RPMI7951 (cell line): Measurements from ENCODE around the gene DAB1. TPM values are rescaled to one million over a fixed set of nuclear protein-coding genes. Genes with fewer than 3 reads are reported as not detected.

Experiments used
- DNase-seq: peaks from one replicate; pipeline ENCODE4 v3.0.0-alpha.2; 2012; ENCODE audit warnings: low read depth
- total RNA-seq: library from RNA; depleted of rRNA; stranded (reverse); fragments of >200 nt; shearing (Covaris generic); gene quantifications from 2 replicates; pipeline ENCODE4 v1.2.3, GENCODE V29; 2014; rRNA removed

Gene DAB1
- total RNA-seq = not detected in 2 replicates

DNA sequence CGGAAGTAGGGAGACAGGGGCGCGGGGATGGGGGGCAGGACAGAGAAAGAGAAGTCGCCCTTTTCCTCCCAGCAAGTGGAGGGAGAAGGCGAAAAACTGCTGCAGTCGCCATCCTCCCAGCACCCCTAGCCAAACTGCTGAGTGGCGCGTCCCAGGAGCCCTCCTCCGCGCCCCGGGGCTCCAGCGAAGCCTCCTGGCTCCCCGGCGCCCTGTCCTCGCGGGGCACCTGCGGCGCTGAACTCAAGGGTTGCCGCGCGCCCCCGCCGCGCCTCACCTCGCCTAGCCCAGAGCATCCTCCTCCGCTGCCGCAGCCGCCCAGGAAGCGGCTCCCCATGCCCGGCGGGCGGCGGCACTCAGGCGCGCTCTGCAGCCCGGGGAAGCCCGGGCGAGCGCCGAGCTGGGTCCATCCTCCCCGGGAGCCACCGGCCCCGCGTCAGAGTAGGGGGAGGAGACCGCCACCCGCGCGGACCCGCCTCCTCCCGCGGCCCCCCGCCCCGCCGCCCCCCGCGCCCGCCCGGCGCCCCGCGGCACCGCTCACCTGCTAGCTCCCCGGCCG is at the start of gene DAB1:
Gene DAB1, minus strand, starts transcription at position 405 of the 556 bp plus-strand sequence. CDS start 133,030 bp downstream, outside the sequence.
- no peak for DNase-seq

DNA sequence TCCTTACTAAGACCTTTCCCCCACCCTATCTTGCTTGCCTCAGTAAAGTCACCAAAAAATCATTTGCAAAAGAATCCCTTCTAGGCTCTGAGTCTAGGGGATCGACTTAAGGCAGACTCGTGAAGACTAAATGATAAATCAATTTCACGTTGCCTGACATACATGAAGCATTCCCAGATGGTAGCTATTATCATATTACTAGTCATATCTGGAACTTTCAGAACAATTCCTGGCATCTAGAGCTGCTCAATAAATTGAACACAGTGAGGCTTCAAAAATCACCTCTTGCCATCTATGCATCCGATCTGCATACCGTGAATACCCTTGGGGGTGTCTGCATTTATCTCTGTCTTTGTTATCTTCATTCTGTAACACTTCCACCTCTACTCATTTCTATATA is 49.6 kb upstream of the DAB1 start:
- no peak for DNase-seq

GRCh38 chr1:57471995-57472394 is 48.1 kb upstream of the DAB1 start:
- no peak for DNase-seq

DNA sequence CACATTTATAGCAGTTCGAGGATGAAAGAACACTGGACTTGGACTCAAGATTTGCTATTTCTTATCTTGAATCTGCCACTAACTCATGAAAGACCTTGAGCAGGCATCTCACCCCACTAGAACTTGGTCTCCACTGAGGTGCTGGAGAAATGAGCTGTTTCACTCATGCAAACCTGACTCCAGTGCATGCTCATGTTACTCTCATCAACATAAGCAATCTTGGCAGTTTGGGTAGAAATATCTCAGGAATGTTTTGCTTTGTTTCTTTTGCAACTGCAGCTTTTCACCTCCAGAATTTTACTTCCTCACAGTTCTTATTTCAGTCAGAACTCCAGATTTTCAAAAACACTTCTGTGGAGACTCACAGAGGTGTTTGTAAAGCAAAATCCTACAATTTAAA is 46.2 kb upstream of the DAB1 start:
- DNase-seq = no peak

DNA sequence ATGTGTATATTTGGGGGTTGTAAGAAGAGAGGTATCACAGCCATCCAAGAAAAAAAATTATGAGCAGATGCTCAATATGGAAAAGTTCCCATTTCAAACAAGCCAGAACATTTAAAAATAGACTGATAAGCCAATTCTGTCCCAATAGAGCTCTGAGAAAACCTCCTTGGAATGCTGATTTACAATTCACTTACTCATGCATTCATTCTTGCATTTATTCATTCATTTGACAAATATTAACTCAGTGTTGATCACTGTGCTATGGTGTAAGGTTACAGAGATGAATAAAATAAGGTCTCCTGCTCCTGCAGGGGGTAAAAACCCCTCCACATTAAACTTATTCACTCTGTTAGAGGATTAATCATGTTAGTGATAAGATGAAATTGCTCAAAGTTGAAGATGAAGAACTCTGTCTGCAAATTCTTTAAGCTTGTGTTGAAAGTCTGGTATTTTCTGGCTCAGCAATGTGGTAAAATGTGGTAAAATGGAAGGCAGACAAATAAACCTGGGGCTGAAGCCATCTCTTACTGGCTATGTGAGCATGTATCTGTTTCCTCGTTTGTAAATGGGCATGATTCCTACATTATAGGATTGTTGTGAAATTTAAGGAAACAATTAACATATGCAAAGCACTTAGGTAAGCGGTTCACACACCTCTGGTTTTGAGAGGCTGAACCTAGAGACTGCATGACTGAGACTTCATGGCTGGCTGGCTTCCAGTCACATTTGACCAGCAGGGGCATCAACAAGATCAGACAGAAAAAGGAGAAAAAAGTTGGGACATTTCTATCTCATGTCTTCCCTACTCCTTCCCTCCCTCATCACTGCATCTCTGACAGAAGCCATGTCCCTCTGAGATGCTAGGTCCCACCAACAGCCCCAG is 45.0 kb upstream of the DAB1 start:
- DNase-seq = no peak

DNA sequence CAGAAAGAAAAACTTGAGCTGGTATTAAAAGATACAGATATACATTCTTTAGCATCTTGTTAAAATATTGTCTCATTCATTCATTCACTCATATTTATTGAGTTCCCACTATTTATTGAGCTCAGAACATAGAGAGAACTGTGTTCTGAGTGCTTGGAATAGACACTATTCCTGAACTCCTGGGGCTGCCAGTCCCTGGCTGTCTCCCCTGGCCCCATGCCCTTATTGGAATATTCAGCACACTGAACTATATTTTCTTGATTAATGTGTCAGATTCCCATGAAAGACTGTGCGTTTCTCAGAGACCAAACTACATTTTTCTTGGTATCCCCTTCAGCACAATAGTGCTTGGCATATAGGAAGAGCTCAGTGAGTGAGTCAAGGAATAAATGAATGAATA is 44.0 kb upstream of the DAB1 start:
- DNase-seq = no peak

DNA sequence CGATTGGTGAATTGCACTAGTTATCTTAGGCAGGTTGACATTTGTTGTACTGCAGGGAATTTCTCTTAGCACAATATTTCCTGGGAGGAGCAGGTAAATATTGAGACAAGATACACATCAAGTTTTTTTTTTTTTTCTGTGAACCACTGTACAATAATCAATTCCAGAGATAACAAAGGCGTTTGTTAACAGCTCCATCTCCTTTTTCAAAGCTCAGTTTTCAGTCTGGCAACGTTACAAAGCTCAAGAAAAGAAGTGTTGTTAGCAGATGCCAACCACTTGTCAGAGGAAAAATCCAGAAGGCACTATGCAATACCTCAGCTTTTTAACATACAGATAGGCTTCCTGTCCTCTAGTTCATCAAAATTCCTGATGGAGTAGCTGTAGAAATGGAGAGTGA is 40.9 kb upstream of the DAB1 start:
- no peak for DNase-seq

GRCh38 chr1:57463343-57463742 is 39.5 kb upstream of the DAB1 start:
- no peak for DNase-seq

- DNase-seq = no peak
These were observed 37.5 kb upstream of the DAB1 start for GRCh38 chr1:57461405-57461804.

GRCh38 chr1:57451516-57451915 is 27.7 kb upstream of the DAB1 start:
- DNase-seq = no peak

GRCh38 chr1:57450981-57451380 is 27.1 kb upstream of the DAB1 start:
- DNase-seq = no peak

DNA sequence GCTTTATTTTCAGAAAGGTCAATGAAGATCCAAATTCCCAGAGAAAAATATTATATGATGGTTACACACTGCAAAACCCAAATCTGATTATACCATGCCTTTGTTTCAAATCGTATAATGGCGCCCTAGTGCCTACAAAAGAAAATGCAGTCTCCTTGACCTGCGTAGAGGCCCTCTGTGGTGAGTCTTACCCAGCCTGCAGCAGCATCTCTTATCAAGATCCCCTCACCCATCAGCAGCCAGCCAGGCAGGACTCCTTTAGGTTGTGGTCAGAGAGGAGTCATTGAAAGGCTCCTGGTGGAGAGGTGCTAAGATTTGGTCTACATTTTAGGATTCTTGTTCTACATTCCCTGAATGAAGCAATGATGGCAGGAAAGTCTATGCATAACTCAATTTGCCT is 23.7 kb upstream of the DAB1 start:
- DNase-seq = no peak

DNA sequence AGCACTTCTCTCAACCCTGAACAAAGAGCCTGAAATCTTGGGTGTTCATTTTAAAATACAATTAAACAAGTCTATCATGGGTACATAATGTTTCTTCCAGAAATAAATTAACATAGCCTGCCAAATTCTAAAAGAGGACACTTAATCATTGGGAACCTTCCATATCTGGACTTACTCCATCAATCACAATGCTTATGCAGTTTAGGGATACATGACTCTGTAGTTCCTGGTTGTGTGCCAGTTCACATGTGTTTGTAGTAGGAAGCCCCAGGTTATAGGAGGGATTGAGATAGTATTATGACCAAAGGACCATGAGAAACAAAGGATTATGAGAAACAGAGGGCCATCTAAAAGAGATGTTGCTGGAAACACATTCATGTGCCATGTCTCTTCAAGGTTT is 19.1 kb upstream of the DAB1 start:
- DNase-seq = no peak

- no peak for DNase-seq
These were observed 16.2 kb upstream of the DAB1 start for GRCh38 chr1:57440096-57440495.

DNA sequence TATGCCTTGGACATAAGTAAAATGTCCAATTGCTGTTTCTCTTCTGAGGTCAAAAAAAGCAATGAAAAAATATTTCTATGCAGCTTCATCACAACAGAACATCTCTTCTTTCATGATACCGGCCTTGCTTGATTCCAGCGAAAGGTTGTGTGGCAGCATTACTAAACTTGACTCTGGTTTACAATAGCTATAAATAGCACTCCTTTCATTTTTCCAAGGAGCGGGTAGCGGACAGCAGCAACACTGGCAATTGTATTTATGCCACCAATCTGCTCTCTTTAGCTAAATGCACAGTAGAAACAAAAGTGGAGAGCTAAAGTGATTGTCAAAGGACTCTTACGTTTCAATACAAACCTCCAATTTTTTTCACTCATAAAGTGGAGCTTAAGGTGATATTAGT is 7.5 kb upstream of the DAB1 start:
- DNase-seq = no peak

DNA sequence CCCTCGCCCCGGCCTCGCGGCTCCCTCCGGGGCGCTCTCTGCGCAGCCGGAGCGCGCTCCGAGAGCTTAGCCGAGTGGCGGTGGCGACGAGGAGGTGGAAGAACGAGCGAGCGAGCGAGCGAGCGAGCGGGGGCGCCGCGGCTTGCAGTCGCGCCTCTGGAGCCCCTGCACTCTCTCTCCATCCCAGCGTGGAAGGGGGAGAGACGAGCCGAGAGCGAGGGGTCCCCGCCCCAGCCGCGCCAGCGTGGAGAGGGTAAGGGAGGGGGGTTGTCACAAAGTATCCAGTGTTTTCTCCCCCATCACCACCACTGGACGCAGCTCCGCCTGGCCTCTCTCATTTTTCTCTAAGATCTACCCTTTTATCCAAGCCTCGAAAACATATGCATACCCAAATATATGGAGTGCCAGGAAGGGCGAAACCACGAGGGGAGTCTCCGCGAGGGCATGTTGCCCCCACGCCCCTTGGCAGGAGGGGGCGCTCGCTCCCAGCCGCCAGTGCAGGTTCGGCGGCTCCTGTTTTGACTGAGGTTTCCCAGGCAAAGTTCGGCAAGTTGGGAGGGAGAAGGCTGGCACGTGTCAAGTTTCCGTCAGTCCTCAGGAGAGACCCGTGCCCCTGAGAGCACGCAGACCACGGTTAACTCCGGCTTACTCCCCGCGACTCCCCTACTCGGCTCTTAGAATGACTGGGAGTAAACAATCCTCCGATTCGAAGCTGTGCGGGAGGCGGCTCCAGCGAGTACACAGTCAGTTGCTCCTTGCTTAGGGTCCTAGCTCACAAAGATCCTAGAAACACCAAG is 569 bp upstream of the DAB1 start:
- DNase-seq = no peak

GRCh38 chr1:57423135-57423655 is 665 bp downstream of the DAB1 start:
- no peak for DNase-seq

DNA sequence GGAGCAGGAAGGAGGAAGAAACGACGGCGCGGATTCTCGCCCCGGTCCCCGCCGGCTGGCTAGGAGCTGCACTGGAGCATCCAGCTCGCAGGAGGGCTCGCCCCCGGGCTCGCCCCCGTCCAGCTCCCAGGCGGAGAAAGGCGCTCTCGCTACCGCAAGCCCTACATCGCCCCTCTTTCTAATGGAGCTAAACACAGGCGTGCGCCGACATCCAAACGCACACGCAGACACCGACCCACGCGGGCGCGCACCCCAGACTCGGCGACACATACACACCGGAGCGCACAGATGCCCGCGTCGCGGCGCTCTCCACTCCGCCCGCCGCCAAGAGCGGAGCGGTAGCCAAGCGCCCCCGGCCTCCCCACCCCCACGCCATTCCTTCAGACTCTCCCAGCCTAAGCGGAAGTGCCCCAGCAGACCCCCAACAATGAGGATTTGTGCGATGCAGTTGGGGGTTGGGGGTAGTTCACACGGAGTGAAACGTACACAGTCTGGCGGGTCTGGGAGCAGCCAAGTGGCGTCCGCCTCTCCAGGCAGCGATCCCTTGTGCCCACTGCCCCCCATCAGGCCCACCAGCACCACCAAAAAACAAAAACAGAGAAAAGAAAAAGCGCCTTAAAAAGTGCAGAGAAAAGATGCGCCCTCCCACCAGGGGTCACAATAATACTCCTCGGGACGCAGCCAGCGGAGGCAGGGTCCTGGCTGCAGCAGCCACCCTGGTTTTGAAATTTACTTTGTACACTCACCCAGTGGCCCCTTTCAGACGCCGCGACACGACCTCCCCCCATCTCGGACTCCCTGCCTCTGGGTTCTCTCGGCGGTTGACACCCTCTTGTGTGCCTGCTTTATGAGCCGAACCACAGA is 1.4 kb downstream of the DAB1 start:
- DNase-seq = no peak

- DNase-seq = no peak
These were observed 2.1 kb downstream of the DAB1 start for GRCh38 chr1:57421806-57422205.

- no peak for DNase-seq
These were observed 2.7 kb downstream of the DAB1 start for GRCh38 chr1:57420981-57421785.

- no peak for DNase-seq
These were observed 4.9 kb downstream of the DAB1 start for GRCh38 chr1:57418971-57419370.
